ENCODE measurements around the gene PPME1.

GRCh38 chr11:74237541-74237940 is 66.5 kb downstream of the PPME1 start:
- no peak for TF ChIP-seq EZH2phosphoT487 (IDR thresholded peaks at IDR 0.05; ENCODE audit: borderline replicate concordance, low read length)
- no peak for TF ChIP-seq CTCF (conservative IDR thresholded peaks at IDR 0.05; ENCODE audit: low read depth, low read length)

Data from PC-3 (cell line).